ENCODE results near the gene GABBR2. TPM values are rescaled to one million over a fixed set of nuclear protein-coding genes. Genes with fewer than 3 reads are reported as not detected.

GABBR2 gene
- total RNA-seq, 1 experiment from 2014 or later: not detected

DNA sequence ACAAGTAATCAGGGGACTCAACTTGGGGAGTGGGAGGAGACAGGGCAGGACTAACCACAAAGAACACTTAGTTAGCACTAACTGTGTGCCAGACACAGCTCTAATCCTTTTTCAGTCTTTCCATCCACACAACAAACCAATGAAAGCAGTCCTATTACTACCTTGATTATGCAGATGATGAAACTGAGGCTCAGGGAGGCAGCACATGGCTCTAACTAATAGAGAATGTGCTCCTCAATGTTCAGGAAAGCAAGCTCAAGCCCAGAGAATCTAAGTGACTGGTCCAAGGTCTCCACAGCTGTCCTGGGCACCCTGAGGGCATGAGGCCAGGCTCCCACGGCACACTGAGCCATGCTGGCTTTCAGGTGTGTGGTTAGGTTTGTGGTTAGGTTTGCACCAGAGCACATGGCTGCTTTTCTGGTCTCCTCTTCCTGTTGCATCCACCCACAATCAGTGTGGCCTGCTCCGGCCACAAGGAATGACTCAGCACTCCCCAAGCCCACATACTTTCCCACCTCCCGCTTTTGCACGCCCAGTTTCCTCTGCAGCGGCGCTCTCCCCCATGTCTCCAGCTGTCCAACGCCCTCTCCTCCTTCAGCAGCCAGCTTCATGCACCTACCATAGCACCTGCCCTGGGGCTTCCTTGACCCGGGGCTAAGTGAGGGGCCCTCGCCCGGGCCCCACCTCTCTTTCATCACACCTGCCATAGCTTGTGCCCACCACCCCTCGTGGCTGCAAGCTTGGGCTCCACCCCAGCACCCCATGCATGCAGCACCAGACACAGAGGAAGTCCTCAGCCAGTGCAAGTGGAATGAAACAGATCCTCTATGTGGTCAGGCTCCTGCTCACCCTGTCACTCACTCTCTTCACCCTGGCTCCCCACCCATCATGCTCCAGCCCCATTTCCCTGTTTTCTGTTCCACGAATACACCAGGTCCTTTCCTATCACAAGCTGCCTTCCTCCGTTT lies 133.1 kb downstream of the GABBR2 start:
- TF ChIP-seq, protein P1, sequence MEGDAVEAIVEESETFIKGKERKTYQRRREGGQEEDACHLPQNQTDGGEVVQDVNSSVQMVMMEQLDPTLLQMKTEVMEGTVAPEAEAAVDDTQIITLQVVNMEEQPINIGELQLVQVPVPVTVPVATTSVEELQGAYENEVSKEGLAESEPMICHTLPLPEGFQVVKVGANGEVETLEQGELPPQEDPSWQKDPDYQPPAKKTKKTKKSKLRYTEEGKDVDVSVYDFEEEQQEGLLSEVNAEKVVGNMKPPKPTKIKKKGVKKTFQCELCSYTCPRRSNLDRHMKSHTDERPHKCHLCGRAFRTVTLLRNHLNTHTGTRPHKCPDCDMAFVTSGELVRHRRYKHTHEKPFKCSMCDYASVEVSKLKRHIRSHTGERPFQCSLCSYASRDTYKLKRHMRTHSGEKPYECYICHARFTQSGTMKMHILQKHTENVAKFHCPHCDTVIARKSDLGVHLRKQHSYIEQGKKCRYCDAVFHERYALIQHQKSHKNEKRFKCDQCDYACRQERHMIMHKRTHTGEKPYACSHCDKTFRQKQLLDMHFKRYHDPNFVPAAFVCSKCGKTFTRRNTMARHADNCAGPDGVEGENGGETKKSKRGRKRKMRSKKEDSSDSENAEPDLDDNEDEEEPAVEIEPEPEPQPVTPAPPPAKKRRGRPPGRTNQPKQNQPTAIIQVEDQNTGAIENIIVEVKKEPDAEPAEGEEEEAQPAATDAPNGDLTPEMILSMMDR (conservative IDR thresholded peaks at IDR 0.05; ENCODE audit: low read depth, low read length): no peak
- no peak for TF ChIP-seq EZH2 (IDR thresholded peaks at IDR 0.05; ENCODE audit: borderline replicate concordance, low read depth, low read length, poor library complexity, severe bottlenecking)
- H3K27me3 ChIP-seq (replicated peaks; ENCODE audit: insufficient read depth, low read depth, low read length, poor library complexity): peaks cover 19% of the 10 kb centered on the region
- H3K36me3 ChIP-seq (ENCODE audit: insufficient read depth, low read length, poor library complexity, severe bottlenecking): no peaks in the 10 kb centered on the region
- intact Hi-C loops (cut with micrococcal nuclease; ENCODE audit: unreplicated experiment): no loop called here
- no peak overlapping the region for H3K4me3 ChIP-seq (ENCODE audit: low read depth, low read length, poor library complexity, severe bottlenecking)
- no peak for DNase-seq (ENCODE audit: low spot score)
- no peaks in the 10 kb centered on the region for H3K9me3 ChIP-seq (ENCODE audit: low read depth, low read length, poor library complexity, severe bottlenecking)
- BruUV-seq (replicated peaks): no TSS peak
- CTCF ChIA-PET: no interaction called here
- H3K4me1 ChIP-seq (ENCODE audit: insufficient read depth, low read length, poor library complexity, severe bottlenecking): no peaks in the 10 kb centered on the region
- POLR2A ChIA-PET (ENCODE audit: low non-redundant PET): interaction anchor here (0.6 kb wide), 1 partner anchor 9 kb away, joined by 3 read pairs; no protein-coding TSS in a partner anchor
- no peak overlapping the region for H3K27ac ChIP-seq (ENCODE audit: low read depth, low read length, poor library complexity, severe bottlenecking)

DNA sequence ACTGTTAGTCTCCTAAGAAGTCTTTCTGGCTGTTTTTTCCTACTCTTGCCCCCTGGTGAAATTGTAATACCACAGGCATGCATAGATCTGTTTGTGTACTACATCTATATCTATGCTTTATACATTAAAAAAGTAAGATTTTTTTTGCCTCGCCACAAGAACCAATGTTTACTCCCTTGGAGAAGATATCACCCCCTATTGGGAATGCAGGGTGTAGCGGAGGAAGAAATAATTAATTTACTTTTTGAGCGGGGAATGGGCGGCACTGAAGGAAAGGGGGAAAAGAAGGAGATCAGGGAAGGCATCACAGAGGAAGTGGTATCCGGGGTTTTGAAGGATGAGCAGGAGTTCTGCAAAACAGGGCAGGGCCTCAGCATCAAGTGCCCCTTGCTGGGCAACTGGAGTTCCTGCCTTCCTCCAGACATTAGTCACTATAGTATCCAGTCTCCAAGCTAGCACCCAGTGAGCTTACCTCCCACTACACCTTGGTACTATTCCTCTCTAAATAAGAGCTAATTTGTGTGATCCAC lies 134.9 kb downstream of the GABBR2 start:
- peaks cover 4% of the 10 kb centered on the region for H3K27me3 ChIP-seq (replicated peaks; ENCODE audit: insufficient read depth, low read depth, low read length, poor library complexity)
- no peaks in the 10 kb centered on the region for H3K4me1 ChIP-seq (ENCODE audit: insufficient read depth, low read length, poor library complexity, severe bottlenecking)
- CTCF ChIA-PET: no interaction called here
- TF ChIP-seq EZH2 (IDR thresholded peaks at IDR 0.05; ENCODE audit: borderline replicate concordance, low read depth, low read length, poor library complexity, severe bottlenecking): no peak
- TF ChIP-seq, protein P1 (conservative IDR thresholded peaks at IDR 0.05; ENCODE audit: low read depth, low read length): no peak
- no peaks in the 10 kb centered on the region for H3K36me3 ChIP-seq (ENCODE audit: insufficient read depth, low read length, poor library complexity, severe bottlenecking)
- no peak for DNase-seq (ENCODE audit: low spot score)
- no TSS peak for BruUV-seq (replicated peaks)
- H3K4me3 ChIP-seq (ENCODE audit: low read depth, low read length, poor library complexity, severe bottlenecking): no peak overlapping the region
- POLR2A ChIA-PET (ENCODE audit: low non-redundant PET): no interaction called here
- intact Hi-C loops (cut with micrococcal nuclease; ENCODE audit: unreplicated experiment): no loop called here
- no peak overlapping the region for H3K27ac ChIP-seq (ENCODE audit: low read depth, low read length, poor library complexity, severe bottlenecking)
- H3K9me3 ChIP-seq (ENCODE audit: low read depth, low read length, poor library complexity, severe bottlenecking): no peaks in the 10 kb centered on the region

DNA sequence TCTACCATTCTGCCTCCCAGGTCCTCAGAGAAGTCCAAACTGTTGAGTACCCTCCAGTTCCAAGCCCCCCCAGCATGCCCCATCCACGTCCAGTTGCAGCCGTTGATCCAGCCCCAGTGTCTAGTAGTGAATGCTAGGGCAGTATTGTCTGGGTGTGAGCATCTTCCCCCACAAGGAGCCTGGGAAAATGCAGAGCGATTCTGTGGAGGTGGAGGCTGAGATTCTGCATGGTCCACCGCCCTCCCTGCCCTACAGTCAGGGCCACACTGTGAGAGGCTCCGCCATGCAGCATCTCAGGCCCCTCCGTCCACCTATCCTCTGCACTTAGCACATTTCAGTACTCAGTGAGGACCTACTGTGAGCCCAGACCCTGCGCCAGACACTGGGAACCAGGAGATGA lies 135.9 kb downstream of the GABBR2 start:
- intact Hi-C loops (cut with micrococcal nuclease; ENCODE audit: unreplicated experiment): no loop called here
- Histone ChIP-seq H3K9me3 (ENCODE audit: low read depth, low read length, poor library complexity, severe bottlenecking) (no peaks in the 10 kb centered on the region), H3K36me3 (ENCODE audit: insufficient read depth, low read length, poor library complexity, severe bottlenecking) (no peaks in the 10 kb centered on the region), H3K4me1 (ENCODE audit: insufficient read depth, low read length, poor library complexity, severe bottlenecking) (no peaks in the 10 kb centered on the region), H3K4me3 (ENCODE audit: low read depth, low read length, poor library complexity, severe bottlenecking) (no peak overlapping the region), H3K27ac (ENCODE audit: low read depth, low read length, poor library complexity, severe bottlenecking) (no peak overlapping the region), H3K27me3 (replicated peaks; ENCODE audit: insufficient read depth, low read depth, low read length, poor library complexity) (peaks cover under 1% of the 10 kb centered on the region)
- no peak for TF ChIP-seq EZH2 (IDR thresholded peaks at IDR 0.05; ENCODE audit: borderline replicate concordance, low read depth, low read length, poor library complexity, severe bottlenecking)
- TF ChIP-seq, protein P1 (conservative IDR thresholded peaks at IDR 0.05; ENCODE audit: low read depth, low read length): no peak
- ChIA-PET CTCF (no interaction called here), POLR2A (ENCODE audit: low non-redundant PET) (no interaction called here)
- no peak for DNase-seq (ENCODE audit: low spot score)
- BruUV-seq (replicated peaks): no TSS peak

Measured in A673 (cell line).